Measurements from ENCODE around the gene CHRD. TPM values are rescaled to one million over a fixed set of nuclear protein-coding genes. Genes with fewer than 3 reads are reported as not detected.
A peak's percentile ranks its signal among the peaks of the same experiment; 100 is the strongest.

The CHRD gene
- not detected for total RNA-seq

GRCh38 chr3:184379358-184380184, at the start of gene CHRD:
CHRD (plus strand) TSS chr3:184380054; CDS start chr3:184380319, 265 bp downstream.
- no peaks in the 10 kb centered on the region for H3K36me3 Mint-ChIP-seq (ENCODE audit: low read depth)
- ATAC-seq, result no peak
- H3K27me3 Mint-ChIP-seq (ENCODE audit: low read depth), result peaks cover 52% of the 10 kb centered on the region
- ChIA-PET CTCF (no interaction called here), POLR2A (interaction anchor here (0.5 kb wide), 1 partner anchor 59 kb away, joined by 3 read pairs; no protein-coding TSS in a partner anchor)
- H3K4me3 Mint-ChIP-seq, result peak within 1 kb of the TSS; percentile 13
- no peak within 1 kb of the TSS for H3K27ac Mint-ChIP-seq
- no peak for DNase-seq
- peaks cover 3% of the 10 kb centered on the region for H3K4me1 Mint-ChIP-seq (ENCODE audit: low read depth)
- H3K9me3 Mint-ChIP-seq (ENCODE audit: insufficient read depth), result no peaks in the 10 kb centered on the region

- H3K4me1 Mint-ChIP-seq (ENCODE audit: low read depth), result peaks cover 43% of the 10 kb centered on the region
- no peak overlapping the region for H3K4me3 Mint-ChIP-seq
- DNase-seq (no peak), ATAC-seq (no peak)
- H3K36me3 Mint-ChIP-seq (ENCODE audit: low read depth), result peaks cover 68% of the 10 kb centered on the region
- no peaks in the 10 kb centered on the region for H3K9me3 Mint-ChIP-seq (ENCODE audit: insufficient read depth)
- H3K27me3 Mint-ChIP-seq (ENCODE audit: low read depth), result no peaks in the 10 kb centered on the region
- H3K27ac Mint-ChIP-seq, result peak overlapping the region; percentile 81
- CTCF ChIA-PET, result no interaction called here
- POLR2A ChIA-PET, result no interaction called here
These were observed 47.3 kb upstream of the CHRD start for GRCh38 chr3:184332370-184333090.

GRCh38 chr3:184333190-184333589, 46.7 kb upstream of the CHRD start:
- Mint-ChIP-seq H3K4me1 (ENCODE audit: low read depth) (peaks cover 43% of the 10 kb centered on the region), H3K27me3 (ENCODE audit: low read depth) (no peaks in the 10 kb centered on the region), H3K27ac (peak overlapping the region; percentile 81), H3K9me3 (ENCODE audit: insufficient read depth) (no peaks in the 10 kb centered on the region), H3K36me3 (ENCODE audit: low read depth) (peaks cover 62% of the 10 kb centered on the region), H3K4me3 (no peak overlapping the region)
- POLR2A ChIA-PET, result no interaction called here
- DNase-seq (no peak), ATAC-seq (no peak)
- CTCF ChIA-PET, result interaction anchor here (0.7 kb wide), 1 partner anchor 199 kb away, joined by 3 read pairs; no protein-coding TSS in a partner anchor

- ATAC-seq (no peak), DNase-seq (no peak)
- POLR2A ChIA-PET, result no interaction called here
- Mint-ChIP-seq H3K4me3 (no peak overlapping the region), H3K27ac (peak overlapping the region; percentile 81), H3K27me3 (ENCODE audit: low read depth) (no peaks in the 10 kb centered on the region), H3K36me3 (ENCODE audit: low read depth) (peaks cover 56% of the 10 kb centered on the region), H3K4me1 (ENCODE audit: low read depth) (peaks cover 43% of the 10 kb centered on the region), H3K9me3 (ENCODE audit: insufficient read depth) (no peaks in the 10 kb centered on the region)
- CTCF ChIA-PET, result interaction anchor here (0.7 kb wide), 1 partner anchor 199 kb away, joined by 3 read pairs; no protein-coding TSS in a partner anchor
These were observed 46.2 kb upstream of the CHRD start for GRCh38 chr3:184333700-184334099.

GRCh38 chr3:184334470-184335158, 45.2 kb upstream of the CHRD start:
- peaks cover 49% of the 10 kb centered on the region for H3K36me3 Mint-ChIP-seq (ENCODE audit: low read depth)
- H3K4me3 Mint-ChIP-seq, result peak overlapping the region; percentile 22
- DNase-seq (peak; percentile 54), ATAC-seq (peak; percentile 32)
- ChIA-PET POLR2A (no interaction called here), CTCF (interaction anchor here (1.3 kb wide), 1 partner anchor 19 kb away, joined by 6 read pairs; no protein-coding TSS in a partner anchor)
- peak overlapping the region; percentile 81 for H3K27ac Mint-ChIP-seq
- H3K4me1 Mint-ChIP-seq (ENCODE audit: low read depth), result peaks cover 43% of the 10 kb centered on the region
- H3K27me3 Mint-ChIP-seq (ENCODE audit: low read depth), result no peaks in the 10 kb centered on the region
- H3K9me3 Mint-ChIP-seq (ENCODE audit: insufficient read depth), result no peaks in the 10 kb centered on the region

GRCh38 chr3:184335291-184335660, 44.6 kb upstream of the CHRD start:
- H3K4me1 Mint-ChIP-seq (ENCODE audit: low read depth), result peaks cover 43% of the 10 kb centered on the region
- POLR2A ChIA-PET, result no interaction called here

GRCh38 chr3:184335661-184336546, 44.0 kb upstream of the CHRD start:
- Mint-ChIP-seq H3K27ac (peak overlapping the region; percentile 87), H3K4me1 (ENCODE audit: low read depth) (peaks cover 48% of the 10 kb centered on the region), H3K27me3 (ENCODE audit: low read depth) (no peaks in the 10 kb centered on the region), H3K4me3 (peak overlapping the region; percentile 77), H3K9me3 (ENCODE audit: insufficient read depth) (no peaks in the 10 kb centered on the region), H3K36me3 (ENCODE audit: low read depth) (peaks cover 40% of the 10 kb centered on the region)
- POLR2A ChIA-PET, result no interaction called here
- CTCF ChIA-PET, result interaction anchor here (1.2 to 1.5 kb wide), 3 partner anchors 10 to 18 kb away, joined by 4 to 6 read pairs (median 4); no protein-coding TSS in a partner anchor
- DNase-seq (peak; percentile 86), ATAC-seq (peak; percentile 71)

More at GRCh38 chr3:184335291-184335660, 44.6 kb upstream of the CHRD start:
- no peaks in the 10 kb centered on the region for H3K9me3 Mint-ChIP-seq (ENCODE audit: insufficient read depth)
- H3K27ac Mint-ChIP-seq, result peak overlapping the region; percentile 87
- no peaks in the 10 kb centered on the region for H3K27me3 Mint-ChIP-seq (ENCODE audit: low read depth)
- peaks cover 45% of the 10 kb centered on the region for H3K36me3 Mint-ChIP-seq (ENCODE audit: low read depth)
- DNase-seq (no peak), ATAC-seq (no peak)
- CTCF ChIA-PET, result interaction anchor here (1.3 kb wide), 1 partner anchor 18 kb away, joined by 6 read pairs; no protein-coding TSS in a partner anchor
- H3K4me3 Mint-ChIP-seq, result peak overlapping the region; percentile 77

- Mint-ChIP-seq H3K4me3 (peak overlapping the region; percentile 77), H3K27me3 (ENCODE audit: low read depth) (no peaks in the 10 kb centered on the region), H3K27ac (peak overlapping the region; percentile 82), H3K4me1 (ENCODE audit: low read depth) (peaks cover 52% of the 10 kb centered on the region), H3K9me3 (ENCODE audit: insufficient read depth) (no peaks in the 10 kb centered on the region), H3K36me3 (ENCODE audit: low read depth) (peaks cover 33% of the 10 kb centered on the region)
- ATAC-seq (no peak), DNase-seq (no peak)
- ChIA-PET POLR2A (interaction anchor here (0.8 to 1.6 kb wide), 2 partner anchors 10 to 21 kb away, joined by 3 to 6 read pairs; no protein-coding TSS in a partner anchor), CTCF (interaction anchor here (1.1 to 1.5 kb wide), 3 partner anchors 9 to 35 kb away, joined by 3 to 4 read pairs (median 4); no protein-coding TSS in a partner anchor)
These were observed 43.1 kb upstream of the CHRD start for GRCh38 chr3:184336547-184337398.

GRCh38 chr3:184337399-184337714, 42.5 kb upstream of the CHRD start, which contains the start of gene FAM131A:
FAM131A (plus strand) TSS chr3:184337600; CDS start chr3:184337631, 31 bp downstream.
- POLR2A ChIA-PET, result interaction anchor here (0.8 to 1.6 kb wide), 2 partner anchors 10 to 22 kb away, joined by 3 to 6 read pairs; no protein-coding TSS in a partner anchor

GRCh38 chr3:184337981-184338380, 41.9 kb upstream of the CHRD start:
- H3K27ac Mint-ChIP-seq, result no peak overlapping the region
- H3K36me3 Mint-ChIP-seq (ENCODE audit: low read depth), result peaks cover 22% of the 10 kb centered on the region
- H3K4me3 Mint-ChIP-seq, result no peak overlapping the region
- ChIA-PET CTCF (interaction anchor here (1.0 to 1.1 kb wide), 2 partner anchors 16 to 33 kb away, joined by 3 read pairs; no protein-coding TSS in a partner anchor), POLR2A (interaction anchor here (0.8 to 1.6 kb wide), 3 partner anchors 11 to 23 kb away, joined by 3 to 6 read pairs (median 3); no protein-coding TSS in a partner anchor)
- peaks cover 42% of the 10 kb centered on the region for H3K4me1 Mint-ChIP-seq (ENCODE audit: low read depth)
- ATAC-seq (no peak), DNase-seq (no peak)
- no peaks in the 10 kb centered on the region for H3K9me3 Mint-ChIP-seq (ENCODE audit: insufficient read depth)
- H3K27me3 Mint-ChIP-seq (ENCODE audit: low read depth), result no peaks in the 10 kb centered on the region

More at GRCh38 chr3:184337399-184337714, 42.5 kb upstream of the CHRD start, which contains the start of gene FAM131A:
- peaks cover 49% of the 10 kb centered on the region for H3K4me1 Mint-ChIP-seq (ENCODE audit: low read depth)
- H3K4me3 Mint-ChIP-seq, result peak within 1 kb of the TSS; percentile 77
- peak within 1 kb of the TSS; percentile 82 for H3K27ac Mint-ChIP-seq
- CTCF ChIA-PET, result interaction anchor here (1.1 to 1.5 kb wide), 3 partner anchors 8 to 34 kb away, joined by 3 to 4 read pairs (median 4); no protein-coding TSS in a partner anchor
- no peaks in the 10 kb centered on the region for H3K27me3 Mint-ChIP-seq (ENCODE audit: low read depth)
- peaks cover 28% of the 10 kb centered on the region for H3K36me3 Mint-ChIP-seq (ENCODE audit: low read depth)
- DNase-seq, result no peak
- no peaks in the 10 kb centered on the region for H3K9me3 Mint-ChIP-seq (ENCODE audit: insufficient read depth)
- no peak for ATAC-seq

Data from activated CD8-positive, alpha-beta T cell treated with anti-CD3 and anti-CD28 coated beads, Interleukin-2, amount 10 ng/mL, durations not matched to agents 7 days and 5 days (primary cell).